NCI-H2107 (cell line): ENCODE results near the gene HACE1.
"Not testable (repeated sequence)": the region's sequence is repeated elsewhere in the genome, so short reads cannot be mapped to it uniquely, and the experiment has no call there.

Experiments used
- DNase-seq: peaks from one replicate; lab custom pipeline; 2025; lab: John Stamatoyannopoulos, UW

The HACE1 gene

GRCh38 chr6:104859225-104860146, at the start of gene HACE1:
HACE1 (minus strand) TSS chr6:104859919; CDS start chr6:104859642, 277 bp downstream.
- DNase-seq = peak; percentile 82

GRCh38 chr6:104908888-104909525, 49.3 kb upstream of the HACE1 start:
- DNase-seq = no peak

GRCh38 chr6:104908031-104908887, 48.5 kb upstream of the HACE1 start:
- no peak for DNase-seq

GRCh38 chr6:104898893-104899292, 39.2 kb upstream of the HACE1 start:
- DNase-seq = not testable (repeated sequence)

- DNase-seq = no peak
Measured at GRCh38 chr6:104896914-104897313, 37.2 kb upstream of the HACE1 start.

GRCh38 chr6:104888066-104888465, 28.3 kb upstream of the HACE1 start:
- DNase-seq = no peak

GRCh38 chr6:104887350-104887749, 27.6 kb upstream of the HACE1 start:
- no peak for DNase-seq

GRCh38 chr6:104885518-104886043, 25.9 kb upstream of the HACE1 start:
- no peak for DNase-seq

- no peak for DNase-seq
Measured at GRCh38 chr6:104884867-104885517, 25.3 kb upstream of the HACE1 start.

- no peak for DNase-seq
Measured at GRCh38 chr6:104881964-104882668, 22.4 kb upstream of the HACE1 start.

GRCh38 chr6:104862456-104862855, 2.7 kb upstream of the HACE1 start:
- DNase-seq = no peak

- DNase-seq = no peak
Measured at GRCh38 chr6:104860221-104860620, 502 bp upstream of the HACE1 start.

- no peak for DNase-seq
Measured at GRCh38 chr6:104858642-104859041, 1.1 kb downstream of the HACE1 start.

GRCh38 chr6:104855507-104855906, 4.2 kb downstream of the HACE1 start:
- no peak for DNase-seq

GRCh38 chr6:104847721-104848120, 12.0 kb downstream of the HACE1 start:
- not testable (repeated sequence) for DNase-seq

GRCh38 chr6:104843229-104843628, 16.5 kb downstream of the HACE1 start:
- DNase-seq = no peak

- no peak for DNase-seq
Measured at GRCh38 chr6:104837158-104837557, 22.6 kb downstream of the HACE1 start.

GRCh38 chr6:104836479-104837020, 23.2 kb downstream of the HACE1 start:
- DNase-seq = not testable (repeated sequence)

- DNase-seq = no peak
Measured at GRCh38 chr6:104835782-104836181, 23.9 kb downstream of the HACE1 start.

- DNase-seq = no peak
Measured at GRCh38 chr6:104829183-104829958, 30.3 kb downstream of the HACE1 start.
